NCI-H2107 treated with DMSO at 0.1 percent for 48 hours (cell line): ENCODE data around the gene JUND.

Experiments
- DNase-seq: peaks from one replicate; lab custom pipeline; 2025; ENCODE audit not compliant: unreplicated experiment; lab: John Stamatoyannopoulos, UW

Gene JUND

GRCh38 chr19:18291019-18291524 is 9.7 kb upstream of the JUND start:
- DNase-seq: no peak

GRCh38 chr19:18290302-18291018 is 9.0 kb upstream of the JUND start:
- no peak for DNase-seq

- DNase-seq: no peak
Observed at GRCh38 chr19:18289471-18290301, 8.3 kb upstream of the JUND start.

- DNase-seq: no peak
Observed at GRCh38 chr19:18287836-18288772, 6.7 kb upstream of the JUND start.

- DNase-seq: no peak
Observed at GRCh38 chr19:18286973-18287635, 5.7 kb upstream of the JUND start.

GRCh38 chr19:18284712-18285360 is 3.4 kb upstream of the JUND start:
- no peak for DNase-seq

GRCh38 chr19:18283338-18283737 is 1.9 kb upstream of the JUND start:
- DNase-seq: no peak

- no peak for DNase-seq
Observed at GRCh38 chr19:18282788-18283141, 1.3 kb upstream of the JUND start.

- peak; percentile 94 for DNase-seq
Observed at GRCh38 chr19:18282021-18282787, 782 bp upstream of the JUND start.

- no peak for DNase-seq
Observed at GRCh38 chr19:18280247-18281081, 958 bp downstream of the JUND start.

- DNase-seq: peak; percentile 71
Observed at GRCh38 chr19:18279516-18280246, 1.7 kb downstream of the JUND start.

- no peak for DNase-seq
Observed at GRCh38 chr19:18279266-18279515, 2.2 kb downstream of the JUND start.

GRCh38 chr19:18278521-18279265 is 2.7 kb downstream of the JUND start:
- DNase-seq: no peak

- no peak for DNase-seq
Observed at GRCh38 chr19:18274781-18275356, 6.6 kb downstream of the JUND start.

GRCh38 chr19:18274219-18274780 is 7.1 kb downstream of the JUND start, which contains the start of gene IQCN:
IQCN (minus strand) TSS chr19:18274452; CDS start chr19:18269478, 4,974 bp downstream.
- no peak for DNase-seq

- DNase-seq: no peak
Observed at GRCh38 chr19:18273561-18274218, 7.7 kb downstream of the JUND start.
